C4-2B (cell line): ENCODE data around the gene KAT8.

Experiments
- CTCF ChIP-seq: fragments of 450-650 bp; conservative IDR thresholded peaks from 2 replicates; pipeline ENCODE4 v1.5.1; 2017; ENCODE audit warnings: mild to moderate bottlenecking
- ZFX ChIP-seq: fragments of 450-650 bp; IDR thresholded peaks from 2 replicates; pipeline ENCODE4 v1.6.1; 2017

- TF ChIP-seq CTCF (no peak), ZFX (no peak)
These were observed 40.4 kb upstream of the KAT8 start for GRCh38 chr16:31077024-31077423.
